Lung (tissue), 12 donors: ENCODE results near the gene ZBP1. TPM values are rescaled to one million over a fixed set of nuclear protein-coding genes. Genes with fewer than 3 reads are reported as not detected.

Experiments
- ATAC-seq: fragments of 200-7000 bp; cut with Tn5 transposase; one replicate; pipeline ENCODE4 v1.9.1; 2020; ENCODE audit warnings: moderate number of reproducible peaks; ENCODE audit not compliant: insufficient read depth, low FRiP score
- DNase-seq, 3 donors: peaks; one replicate each; pipeline ENCODE4 v3.0.0-alpha.2; 2013 to 2017
- H3K27ac ChIP-seq, 2 donors: one replicate each; pipeline ENCODE4 v1.5.1; 2013; ENCODE audit warnings: mild to moderate bottlenecking in 2 of 2, moderate library complexity in 2 of 2, control low read depth in 1 of 2, inconsistent platforms in 1 of 2, low read depth in 1 of 2, low read length in 1 of 2
- H3K27me3 ChIP-seq, 3 donors: one replicate each; pipeline ENCODE4 v1.5.1; 2013; ENCODE audit warnings: low read length in 2 of 3; ENCODE audit not compliant: control insufficient read depth in 3 of 3, insufficient read depth in 3 of 3
- H3K36me3 ChIP-seq, 4 donors: one replicate each; pipeline ENCODE4 v1.5.1; 2013; ENCODE audit warnings: low read length in 4 of 4, mild to moderate bottlenecking in 1 of 4, moderate library complexity in 1 of 4; ENCODE audit not compliant: control insufficient read depth in 4 of 4, insufficient read depth in 4 of 4
- H3K4me1 ChIP-seq, 5 donors: one replicate each; pipeline ENCODE4 v1.5.1; 2013; ENCODE audit warnings: low read length in 5 of 5, mild to moderate bottlenecking in 2 of 5, moderate library complexity in 1 of 5; ENCODE audit not compliant: control insufficient read depth in 5 of 5, insufficient read depth in 5 of 5
- H3K4me3 ChIP-seq: one replicate; pipeline ENCODE4 v1.5.1; 2013; ENCODE audit warnings: mild to moderate bottlenecking, control low read depth, moderate library complexity
- H3K9ac ChIP-seq, 2 donors: one replicate each; pipeline ENCODE4 v1.5.1; 2013; ENCODE audit warnings: low read length in 2 of 2, control low read depth in 1 of 2; ENCODE audit not compliant: insufficient read depth in 1 of 2
- H3K9me3 ChIP-seq, 4 donors: one replicate each; pipeline ENCODE4 v1.5.1; 2013; ENCODE audit warnings: low read length in 3 of 4, mild to moderate bottlenecking in 1 of 4, moderate library complexity in 1 of 4; ENCODE audit not compliant: control insufficient read depth in 4 of 4, insufficient read depth in 3 of 4
- WGBS, 2 donors: extraction: QIAGEN DNeasy Blood & Tissue Kit; methylation state at CpG; one replicate each; pipeline ENCODE4 v1.1.7; 2013; 5-methylcytosine and 5-hydroxymethylcytosine counted together
- polyA plus RNA-seq, 2 donors: library from polyadenylated mRNA; stranded (reverse); fragments of 200-250 nt; gene quantifications; one replicate each; pipeline ENCODE4 v1.2.1, GENCODE V29; 2013
- total RNA-seq, 2 donors: library from RNA; depleted of rRNA in 1 of 2; stranded (reverse); fragments of >200 nt in 1 of 2; gene quantifications; one replicate each; pipeline ENCODE4 v1.2.1, GENCODE V29; 2014 to 2021
- TF ChIP-seq, protein P1 (sequence below): IDR thresholded peaks from 2 replicates; pipeline ENCODE4 v1.5.1; 2012; ENCODE audit warnings: mild to moderate bottlenecking; ENCODE audit errors: control extremely low read depth, extremely low read depth
- donor health status: control.
- donor health status: control.
- donor health status: Bipolar disorder and iron deficiency.
- donor health status: healthy.
- donor health status: DM: yes; HTN: yes; CAD: no.

Gene ZBP1
- total and polyA plus RNA-seq, 4 donors: 1.3 to 5.3 (median 2.5) TPM

DNA sequence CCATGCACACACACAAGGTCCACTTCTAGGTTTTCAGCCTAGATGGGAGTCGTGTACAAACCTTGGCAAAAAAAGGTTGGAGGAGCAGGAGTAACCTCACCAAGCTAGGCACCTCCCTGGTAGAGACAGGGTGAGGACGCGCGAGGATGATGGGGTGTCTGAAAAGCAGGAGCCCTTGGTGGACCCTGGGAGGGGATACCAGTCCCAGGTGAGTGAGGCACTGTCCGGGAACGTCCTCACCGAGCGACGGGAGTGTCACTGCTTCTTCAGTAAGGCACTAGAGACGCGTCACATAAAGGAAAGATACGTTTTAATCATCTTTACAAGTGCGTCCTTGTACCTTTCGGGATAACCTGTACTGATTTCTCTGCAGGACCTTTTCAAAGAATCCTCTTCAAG is 29.4 kb upstream of the ZBP1 start:
- Histone ChIP-seq H3K4me3 (no peak overlapping the region), H3K4me1 (peaks cover 0 to 8% (median 0%) of the 10 kb centered on the region in 5 donors), H3K27me3 (no peaks in the 10 kb centered on the region), H3K9ac (no peak overlapping the region), H3K27ac (no peak overlapping the region), H3K9me3 (peaks cover 0 to 6% (median 0%) of the 10 kb centered on the region in 4 donors), H3K36me3 (peaks cover 0 to 19% (median 3%) of the 10 kb centered on the region in 4 donors)
- 92 to 98% methylated on average over 14 of the region's 14 CpGs for WGBS, 2 donors
- no peak for DNase-seq
- ATAC-seq: no peak
- TF ChIP-seq, protein P1, sequence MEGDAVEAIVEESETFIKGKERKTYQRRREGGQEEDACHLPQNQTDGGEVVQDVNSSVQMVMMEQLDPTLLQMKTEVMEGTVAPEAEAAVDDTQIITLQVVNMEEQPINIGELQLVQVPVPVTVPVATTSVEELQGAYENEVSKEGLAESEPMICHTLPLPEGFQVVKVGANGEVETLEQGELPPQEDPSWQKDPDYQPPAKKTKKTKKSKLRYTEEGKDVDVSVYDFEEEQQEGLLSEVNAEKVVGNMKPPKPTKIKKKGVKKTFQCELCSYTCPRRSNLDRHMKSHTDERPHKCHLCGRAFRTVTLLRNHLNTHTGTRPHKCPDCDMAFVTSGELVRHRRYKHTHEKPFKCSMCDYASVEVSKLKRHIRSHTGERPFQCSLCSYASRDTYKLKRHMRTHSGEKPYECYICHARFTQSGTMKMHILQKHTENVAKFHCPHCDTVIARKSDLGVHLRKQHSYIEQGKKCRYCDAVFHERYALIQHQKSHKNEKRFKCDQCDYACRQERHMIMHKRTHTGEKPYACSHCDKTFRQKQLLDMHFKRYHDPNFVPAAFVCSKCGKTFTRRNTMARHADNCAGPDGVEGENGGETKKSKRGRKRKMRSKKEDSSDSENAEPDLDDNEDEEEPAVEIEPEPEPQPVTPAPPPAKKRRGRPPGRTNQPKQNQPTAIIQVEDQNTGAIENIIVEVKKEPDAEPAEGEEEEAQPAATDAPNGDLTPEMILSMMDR: no peak

DNA sequence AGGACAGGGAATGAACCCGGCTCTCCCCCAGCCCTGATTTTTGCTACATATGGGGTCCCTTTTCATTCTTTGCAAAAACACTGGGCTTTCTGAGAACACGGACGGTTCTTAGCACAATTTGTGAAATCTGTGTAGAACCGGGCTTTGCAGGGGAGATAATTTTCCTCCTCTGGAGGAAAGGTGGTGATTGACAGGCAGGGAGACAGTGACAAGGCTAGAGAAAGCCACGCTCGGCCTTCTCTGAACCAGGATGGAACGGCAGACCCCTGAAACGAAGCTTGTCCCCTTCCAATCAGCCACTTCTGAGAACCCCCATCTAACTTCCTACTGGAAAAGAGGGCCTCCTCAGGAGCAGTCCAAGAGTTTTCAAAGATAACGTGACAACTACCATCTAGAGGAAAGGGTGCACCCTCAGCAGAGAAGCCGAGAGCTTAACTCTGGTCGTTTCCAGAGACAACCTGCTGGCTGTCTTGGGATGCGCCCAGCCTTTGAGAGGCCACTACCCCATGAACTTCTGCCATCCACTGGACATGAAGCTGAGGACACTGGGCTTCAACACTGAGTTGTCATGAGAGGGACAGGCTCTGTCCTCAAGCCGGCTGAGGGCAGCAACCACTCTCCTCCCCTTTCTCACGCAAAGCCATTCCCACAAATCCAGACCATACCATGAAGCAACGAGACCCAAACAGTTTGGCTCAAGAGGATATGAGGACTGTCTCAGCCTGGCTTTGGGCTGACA is 28.8 kb upstream of the ZBP1 start:
- peaks cover 0 to 19% (median 3%) of the 10 kb centered on the region in 4 donors for H3K36me3 ChIP-seq
- peaks cover 0 to 5% (median 0%) of the 10 kb centered on the region in 5 donors for H3K4me1 ChIP-seq
- WGBS, 2 donors: 90 to 94% methylated on average over 15 of the region's 15 CpGs
- no peaks in the 10 kb centered on the region for H3K27me3 ChIP-seq
- H3K9ac ChIP-seq: no peak overlapping the region
- H3K27ac ChIP-seq: no peak overlapping the region
- TF ChIP-seq, protein P1: no peak
- DNase-seq (no peak), ATAC-seq (no peak)
- H3K4me3 ChIP-seq: no peak overlapping the region
- peaks cover 0 to 6% (median 0%) of the 10 kb centered on the region in 4 donors for H3K9me3 ChIP-seq

DNA sequence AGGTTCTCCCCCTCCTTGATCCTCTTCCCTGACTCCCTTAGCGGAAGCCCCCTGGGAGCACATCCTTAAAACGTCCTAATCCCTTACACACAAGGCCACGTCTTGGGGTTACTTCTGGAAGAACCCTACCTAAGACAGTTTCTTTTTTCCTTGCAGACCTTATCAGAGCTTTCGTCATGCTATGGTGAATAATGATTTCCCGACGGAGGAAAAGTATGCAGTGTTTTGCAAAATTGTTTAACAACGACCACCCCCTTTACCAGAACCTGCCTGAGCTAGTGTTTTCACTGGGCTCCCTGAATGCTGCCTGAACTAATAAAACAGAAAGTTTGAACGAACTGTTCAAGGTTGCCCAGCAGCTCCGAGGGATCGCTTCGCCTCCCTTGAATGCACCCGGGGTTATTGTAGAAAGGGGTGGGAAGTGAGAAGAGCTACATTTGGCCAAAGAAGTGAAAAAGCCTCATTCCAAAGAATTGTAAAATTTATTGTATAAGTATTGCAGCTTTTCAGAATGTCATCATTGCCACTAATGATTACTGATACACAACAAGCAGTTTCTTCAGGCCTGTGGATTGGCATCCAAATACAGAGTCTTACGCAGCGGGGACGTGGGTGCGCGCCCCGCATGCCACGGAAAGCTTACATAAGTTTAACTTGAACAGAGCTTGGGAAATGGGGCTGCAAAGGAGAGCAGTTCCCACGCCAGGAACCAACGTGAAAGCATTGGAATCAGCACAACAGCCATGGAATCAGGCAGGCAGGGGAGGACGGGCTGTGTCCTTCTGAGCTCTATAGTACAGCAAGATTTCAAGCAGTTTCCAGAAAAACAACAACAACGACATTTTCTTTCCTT is 27.9 kb upstream of the ZBP1 start:
- Histone ChIP-seq H3K9me3 (peaks cover 0 to 6% (median 1%) of the 10 kb centered on the region in 4 donors), H3K27ac (no peak overlapping the region), H3K4me3 (no peak overlapping the region), H3K36me3 (peaks cover 0 to 19% (median 3%) of the 10 kb centered on the region in 4 donors), H3K9ac (no peak overlapping the region), H3K4me1 (peaks cover 0 to 5% (median 0%) of the 10 kb centered on the region in 5 donors), H3K27me3 (no peaks in the 10 kb centered on the region)
- 89 to 92% methylated on average over 23 of the region's 23 CpGs for WGBS, 2 donors
- TF ChIP-seq, protein P1: no peak
- ATAC-seq (no peak), DNase-seq (no peak)
